DOHH2 (cell line): Measurements from ENCODE around the gene POFUT1.

Source experiments
- H3F3A ChIP-seq: fragments of 200-600 bp; sonication (generic), shearing (Covaris generic); 2 replicates; pipeline ENCODE4 v1.6.0; 2016; ENCODE audit warnings: antibody characterized with exemption, mild to moderate bottlenecking; ENCODE audit not compliant: control insufficient read depth, insufficient read depth
- H3K27ac ChIP-seq: fragments of 200-600 bp; sonication (generic); 2 replicates; pipeline ENCODE4 v1.5.1; 2014; ENCODE audit warnings: low read depth, mild to moderate bottlenecking, low read length, moderate library complexity
- H3K27me3 ChIP-seq: fragments of 200-600 bp; sonication (generic); 2 replicates; pipeline ENCODE4 v1.6.1; 2014; ENCODE audit warnings: mild to moderate bottlenecking, low read length, mixed read lengths; ENCODE audit not compliant: control insufficient read depth
- H3K36me3 ChIP-seq: fragments of 200-600 bp; sonication (generic); 2 replicates; pipeline ENCODE4 v1.6.1; 2014; ENCODE audit warnings: mild to moderate bottlenecking, low read length, moderate library complexity, mixed read lengths; ENCODE audit not compliant: control insufficient read depth
- H3K4me1 ChIP-seq: fragments of 200-600 bp; sonication (generic); 2 replicates; pipeline ENCODE4 v1.6.1; 2014; ENCODE audit warnings: mild to moderate bottlenecking, low read length, mixed read lengths; ENCODE audit not compliant: control insufficient read depth
- H3K4me2 ChIP-seq: fragments of 200-600 bp; sonication (generic); 2 replicates; pipeline ENCODE4 v1.6.0; 2014; ENCODE audit warnings: mild to moderate bottlenecking, low read length, moderate library complexity
- H3K4me3 ChIP-seq: fragments of 200-600 bp; sonication (generic); 2 replicates; pipeline ENCODE4 v1.5.1; 2014; ENCODE audit warnings: mild to moderate bottlenecking, low read length, mixed read lengths
- H3K79me2 ChIP-seq: fragments of 200-600 bp; sonication (generic); 2 replicates; pipeline ENCODE4 v1.6.1; 2014; ENCODE audit warnings: mild to moderate bottlenecking, low read length, mixed read lengths; ENCODE audit not compliant: control insufficient read depth
- H3K9me2 ChIP-seq: fragments of 200-600 bp; sonication (generic); replicated peaks from 2 replicates; pipeline ENCODE4 v1.6.1; 2014; ENCODE audit warnings: mild to moderate bottlenecking, low read length, mixed read lengths; ENCODE audit not compliant: control insufficient read depth
- H3K9me3 ChIP-seq: fragments of 200-600 bp; sonication (generic); 2 replicates; pipeline ENCODE4 v1.6.1; 2014; ENCODE audit warnings: antibody characterized with exemption, low read length, mixed read lengths; ENCODE audit not compliant: control insufficient read depth, insufficient read depth
- H4K20me1 ChIP-seq: fragments of 200-600 bp; sonication (generic); 2 replicates; pipeline ENCODE4 v1.6.0; 2014; ENCODE audit warnings: low read depth, mild to moderate bottlenecking, antibody characterized with exemption, low read length, moderate library complexity; ENCODE audit not compliant: control insufficient read depth, insufficient read depth
- EZH2phosphoT487 ChIP-seq: fragments of 200-600 bp; sonication (generic); IDR thresholded peaks from 2 replicates; pipeline ENCODE4 v1.6.1; 2017; ENCODE audit warnings: borderline replicate concordance, mild to moderate bottlenecking, antibody characterized with exemption, low read length, moderate library complexity, mixed read lengths
- TF ChIP-seq, protein P1 (sequence below): fragments of 200-600 bp; sonication (generic); IDR thresholded peaks from one replicate; pipeline ENCODE4 v1.5.1; 2014; ENCODE audit warnings: antibody characterized with exemption, mild to moderate bottlenecking, low read depth, low read length; ENCODE audit not compliant: poor library complexity, severe bottlenecking

Gene POFUT1

DNA sequence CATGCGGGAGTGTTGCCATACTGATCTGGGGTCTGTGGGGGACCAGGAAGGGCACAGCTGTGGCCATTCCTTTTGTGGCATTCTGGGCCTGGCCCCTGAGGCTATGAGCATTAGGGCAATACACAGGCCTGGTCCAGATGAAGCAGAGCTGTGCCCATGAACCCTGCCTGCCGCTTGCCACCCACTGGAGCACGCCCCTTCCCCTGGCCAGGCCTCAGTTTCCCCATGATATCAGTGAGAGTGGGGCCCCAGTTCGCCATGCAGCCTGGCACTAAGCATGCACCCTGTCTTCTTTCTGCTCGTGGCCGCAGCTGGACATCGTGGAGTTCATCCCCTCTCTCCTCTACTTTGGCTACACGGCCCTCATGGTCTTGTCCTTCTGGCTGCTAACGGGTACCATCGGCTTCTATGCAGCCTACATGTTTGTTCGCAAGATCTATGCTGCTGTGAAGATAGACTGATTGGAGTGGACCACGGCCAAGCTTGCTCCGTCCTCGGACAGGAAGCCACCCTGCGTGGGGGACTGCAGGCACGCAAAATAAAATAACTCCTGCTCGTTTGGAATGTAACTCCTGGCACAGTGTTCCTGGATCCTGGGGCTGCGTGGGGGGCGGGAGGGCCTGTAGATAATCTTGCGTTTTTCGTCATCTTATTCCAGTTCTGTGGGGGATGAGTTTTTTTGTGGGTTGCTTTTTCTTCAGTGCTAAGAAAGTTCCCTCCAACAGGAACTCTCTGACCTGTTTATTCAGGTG is 42.5 kb upstream of the POFUT1 start:
- no peaks in the 10 kb centered on the region for H3K79me2 ChIP-seq
- no peaks in the 10 kb centered on the region for H3K4me1 ChIP-seq
- H3K27me3 ChIP-seq, result no peaks in the 10 kb centered on the region
- no peaks in the 10 kb centered on the region for H3K9me3 ChIP-seq
- H3K9me2 ChIP-seq, result no peaks in the 10 kb centered on the region
- H3F3A ChIP-seq, result peaks cover 7% of the 10 kb centered on the region
- peaks cover 49% of the 10 kb centered on the region for H3K36me3 ChIP-seq
- no peak overlapping the region for H3K4me2 ChIP-seq
- no peak for TF ChIP-seq EZH2phosphoT487
- TF ChIP-seq, protein P1, sequence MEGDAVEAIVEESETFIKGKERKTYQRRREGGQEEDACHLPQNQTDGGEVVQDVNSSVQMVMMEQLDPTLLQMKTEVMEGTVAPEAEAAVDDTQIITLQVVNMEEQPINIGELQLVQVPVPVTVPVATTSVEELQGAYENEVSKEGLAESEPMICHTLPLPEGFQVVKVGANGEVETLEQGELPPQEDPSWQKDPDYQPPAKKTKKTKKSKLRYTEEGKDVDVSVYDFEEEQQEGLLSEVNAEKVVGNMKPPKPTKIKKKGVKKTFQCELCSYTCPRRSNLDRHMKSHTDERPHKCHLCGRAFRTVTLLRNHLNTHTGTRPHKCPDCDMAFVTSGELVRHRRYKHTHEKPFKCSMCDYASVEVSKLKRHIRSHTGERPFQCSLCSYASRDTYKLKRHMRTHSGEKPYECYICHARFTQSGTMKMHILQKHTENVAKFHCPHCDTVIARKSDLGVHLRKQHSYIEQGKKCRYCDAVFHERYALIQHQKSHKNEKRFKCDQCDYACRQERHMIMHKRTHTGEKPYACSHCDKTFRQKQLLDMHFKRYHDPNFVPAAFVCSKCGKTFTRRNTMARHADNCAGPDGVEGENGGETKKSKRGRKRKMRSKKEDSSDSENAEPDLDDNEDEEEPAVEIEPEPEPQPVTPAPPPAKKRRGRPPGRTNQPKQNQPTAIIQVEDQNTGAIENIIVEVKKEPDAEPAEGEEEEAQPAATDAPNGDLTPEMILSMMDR, result no peak
- no peak overlapping the region for H3K4me3 ChIP-seq
- no peaks in the 10 kb centered on the region for H4K20me1 ChIP-seq
- no peak overlapping the region for H3K27ac ChIP-seq

DNA sequence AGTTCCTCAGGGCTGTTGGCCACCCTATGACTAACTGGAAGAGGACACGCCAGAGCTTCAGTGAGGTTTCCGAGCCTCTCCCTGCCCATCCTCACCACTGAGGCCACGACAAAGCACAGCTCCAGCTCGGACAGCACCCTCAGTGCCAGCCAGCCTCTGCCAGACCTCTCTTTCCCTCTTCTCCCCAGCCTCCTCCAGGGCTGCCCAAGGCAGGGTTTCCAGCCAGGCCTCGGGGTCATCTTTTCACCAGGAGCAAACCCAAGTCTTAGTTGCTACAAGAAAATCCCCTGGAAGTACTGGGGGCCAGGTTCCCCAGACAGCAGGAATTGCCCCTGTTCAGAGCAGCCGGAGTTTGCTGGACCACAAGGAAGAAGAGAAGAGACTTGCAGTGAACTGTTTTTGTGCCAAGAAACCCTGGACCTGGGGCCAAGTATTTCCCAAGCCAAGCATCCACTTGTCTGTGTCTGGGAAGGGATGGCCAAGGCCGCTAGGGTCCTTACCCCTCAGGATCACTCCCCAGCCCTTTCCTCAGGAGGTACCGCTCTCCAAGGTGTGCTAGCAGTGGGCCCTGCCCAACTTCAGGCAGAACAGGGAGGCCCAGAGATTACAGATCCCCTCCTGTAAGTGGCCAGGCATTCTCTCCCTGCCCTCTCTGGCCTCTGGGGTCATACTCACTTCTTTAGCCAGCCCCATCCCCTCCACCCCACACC is 41.7 kb upstream of the POFUT1 start:
- Histone ChIP-seq H3K4me1 (no peaks in the 10 kb centered on the region), H3K9me2 (no peaks in the 10 kb centered on the region), H3K9me3 (no peaks in the 10 kb centered on the region), H3F3A (peaks cover 7% of the 10 kb centered on the region), H3K36me3 (peaks cover 46% of the 10 kb centered on the region), H3K27me3 (no peaks in the 10 kb centered on the region), H3K4me3 (no peak overlapping the region), H3K4me2 (no peak overlapping the region), H3K27ac (no peak overlapping the region), H3K79me2 (no peaks in the 10 kb centered on the region), H4K20me1 (no peaks in the 10 kb centered on the region)
- TF ChIP-seq, protein P1, result no peak
- no peak for TF ChIP-seq EZH2phosphoT487

DNA sequence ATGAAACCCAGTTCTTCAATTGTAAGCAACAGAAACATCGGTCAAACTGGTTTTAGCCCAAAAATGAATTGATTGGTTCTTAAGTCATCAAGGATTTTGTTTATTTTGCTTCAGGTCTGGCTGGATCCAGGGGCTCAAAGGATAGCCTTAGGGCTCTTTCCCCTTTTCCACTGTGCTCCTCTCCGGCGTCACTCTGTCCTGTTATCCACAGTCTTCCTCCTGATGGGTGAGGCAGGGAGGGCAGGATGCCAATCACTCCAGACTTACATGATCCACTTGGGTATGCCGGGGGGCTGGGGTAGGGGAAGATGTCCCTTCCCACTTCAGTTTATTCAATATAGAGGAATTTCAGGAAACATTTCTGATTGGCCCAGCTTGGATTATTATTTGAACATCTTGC is 40.1 kb upstream of the POFUT1 start:
- no peak overlapping the region for H3K4me3 ChIP-seq
- no peaks in the 10 kb centered on the region for H3K9me3 ChIP-seq
- peaks cover 7% of the 10 kb centered on the region for H3F3A ChIP-seq
- H3K36me3 ChIP-seq, result peaks cover 31% of the 10 kb centered on the region
- no peaks in the 10 kb centered on the region for H4K20me1 ChIP-seq
- no peak overlapping the region for H3K4me2 ChIP-seq
- TF ChIP-seq, protein P1, result no peak
- no peak for TF ChIP-seq EZH2phosphoT487
- H3K79me2 ChIP-seq, result no peaks in the 10 kb centered on the region
- no peaks in the 10 kb centered on the region for H3K27me3 ChIP-seq
- no peaks in the 10 kb centered on the region for H3K9me2 ChIP-seq
- H3K27ac ChIP-seq, result no peak overlapping the region
- H3K4me1 ChIP-seq, result no peaks in the 10 kb centered on the region
